DOHH2 (cell line): ENCODE results near the gene PLA2G4E.

Experiments
- CTCF ChIP-seq: fragments of 200-600 bp; sonication (generic); IDR thresholded peaks from one replicate; pipeline ENCODE4 v1.5.1; 2014; ENCODE audit warnings: antibody characterized with exemption, mild to moderate bottlenecking, low read depth, low read length; ENCODE audit not compliant: poor library complexity, severe bottlenecking
- EZH2phosphoT487 ChIP-seq: fragments of 200-600 bp; sonication (generic); IDR thresholded peaks from 2 replicates; pipeline ENCODE4 v1.6.1; 2017; ENCODE audit warnings: borderline replicate concordance, mild to moderate bottlenecking, antibody characterized with exemption, low read length, moderate library complexity, mixed read lengths

GRCh38 chr15:42059661-42060476, 39.0 kb upstream of the PLA2G4E start:
- TF ChIP-seq CTCF (peak; percentile 94), EZH2phosphoT487 (no peak)
